HG03175 (cell line): Measurements from ENCODE around the gene SNAPC4.

Experiments
- ATAC-seq: cut with Tn5 transposase; IDR thresholded peaks from one replicate; pipeline ENCODE4 v1.9.1; 2021; ENCODE audit warnings: mild to moderate bottlenecking, moderate library complexity; ENCODE audit not compliant: unreplicated experiment

The SNAPC4 gene

DNA sequence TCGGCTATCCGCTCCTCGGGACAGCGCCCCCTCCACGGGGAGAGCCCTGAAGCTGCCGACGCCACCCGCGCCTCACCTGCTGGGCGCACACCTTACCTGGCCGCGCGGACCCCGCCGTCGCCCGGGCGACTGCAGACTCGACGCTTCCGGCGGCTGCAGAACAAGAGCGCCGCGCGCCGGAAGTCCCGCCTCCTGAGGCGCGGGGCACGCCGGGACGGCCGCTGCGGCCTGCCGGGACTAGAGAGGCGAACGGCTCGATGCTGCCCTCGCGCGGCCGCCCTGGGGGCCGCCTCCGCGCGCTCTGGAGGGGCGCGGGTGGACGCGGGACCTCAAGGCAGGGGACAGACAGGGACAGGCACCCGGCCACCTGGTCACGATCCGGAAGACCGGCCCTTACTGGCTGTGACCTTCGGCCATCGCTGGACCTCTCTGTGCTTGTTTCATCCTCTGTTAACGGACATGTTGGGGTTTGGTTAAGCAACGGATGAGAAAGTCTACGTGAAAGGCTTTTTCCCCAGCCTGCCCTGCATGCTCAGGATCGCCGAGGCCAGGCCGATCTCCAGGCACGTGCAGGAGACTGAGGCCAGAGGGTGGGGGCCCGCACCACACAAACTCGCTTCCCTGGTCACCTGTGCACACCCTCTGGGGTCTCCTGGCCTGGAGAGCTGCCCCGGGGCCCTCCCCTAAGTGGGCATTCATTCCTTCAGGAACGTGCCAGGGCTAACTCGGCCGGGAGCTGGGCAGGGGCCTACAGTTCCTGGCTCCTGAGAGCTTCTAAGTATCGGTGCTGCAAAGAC, at the start of gene SNAPC4:
Gene SNAPC4, minus strand, starts transcription at position 133 of the 797 bp plus-strand sequence. CDS start 1,742 bp downstream, outside the sequence.
- peak; percentile 79 for ATAC-seq

GRCh38 chr9:136448655-136449054, 48.7 kb upstream of the SNAPC4 start:
- ATAC-seq, result no peak

GRCh38 chr9:136447173-136447778, 47.3 kb upstream of the SNAPC4 start:
- no peak for ATAC-seq

GRCh38 chr9:136445799-136446198, 45.8 kb upstream of the SNAPC4 start:
- ATAC-seq, result no peak

DNA sequence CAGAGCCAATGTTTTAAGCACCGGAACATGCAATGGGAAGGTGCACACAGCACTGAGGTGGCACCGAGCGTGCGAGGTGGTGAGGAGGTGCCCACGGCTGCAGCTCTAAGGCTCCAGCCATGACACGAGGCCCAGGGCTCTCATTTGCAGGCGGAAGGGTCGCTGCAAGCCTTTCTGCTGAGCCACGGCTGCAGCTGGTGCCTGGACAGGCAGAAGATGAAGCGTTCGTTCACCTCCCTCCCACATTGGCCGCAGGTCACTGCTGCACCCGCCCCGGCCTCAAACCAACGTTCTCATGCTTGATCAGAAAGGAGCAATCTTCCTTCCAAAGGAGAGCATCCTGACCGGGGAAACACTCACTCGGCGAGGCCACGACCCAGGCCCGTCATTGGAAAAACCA, 44.1 kb upstream of the SNAPC4 start:
- no peak for ATAC-seq

- ATAC-seq, result no peak
Observed at GRCh38 chr9:136443687-136444086, 43.7 kb upstream of the SNAPC4 start.

DNA sequence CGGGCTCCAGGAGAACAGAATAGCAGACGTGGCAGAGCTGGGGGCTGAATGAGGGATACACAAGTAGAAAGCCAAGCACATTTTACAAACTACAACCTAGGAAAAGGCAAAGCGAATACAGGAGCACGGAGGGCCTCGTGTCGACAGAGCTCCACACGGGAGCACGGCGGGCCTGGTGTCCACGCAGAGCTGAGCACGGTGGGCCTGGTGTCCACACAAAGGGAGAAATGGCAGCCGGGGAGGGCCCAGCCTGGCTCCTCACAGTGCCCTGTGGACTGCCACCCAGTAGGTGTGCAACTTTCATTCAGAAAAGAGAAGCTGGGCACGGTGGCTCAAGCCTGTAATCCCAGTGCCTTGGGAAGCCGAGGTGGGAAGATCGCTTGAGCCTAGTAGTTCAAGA, 43.1 kb upstream of the SNAPC4 start:
- ATAC-seq, result no peak

- no peak for ATAC-seq
Observed at GRCh38 chr9:136442265-136442664, 42.3 kb upstream of the SNAPC4 start.

DNA sequence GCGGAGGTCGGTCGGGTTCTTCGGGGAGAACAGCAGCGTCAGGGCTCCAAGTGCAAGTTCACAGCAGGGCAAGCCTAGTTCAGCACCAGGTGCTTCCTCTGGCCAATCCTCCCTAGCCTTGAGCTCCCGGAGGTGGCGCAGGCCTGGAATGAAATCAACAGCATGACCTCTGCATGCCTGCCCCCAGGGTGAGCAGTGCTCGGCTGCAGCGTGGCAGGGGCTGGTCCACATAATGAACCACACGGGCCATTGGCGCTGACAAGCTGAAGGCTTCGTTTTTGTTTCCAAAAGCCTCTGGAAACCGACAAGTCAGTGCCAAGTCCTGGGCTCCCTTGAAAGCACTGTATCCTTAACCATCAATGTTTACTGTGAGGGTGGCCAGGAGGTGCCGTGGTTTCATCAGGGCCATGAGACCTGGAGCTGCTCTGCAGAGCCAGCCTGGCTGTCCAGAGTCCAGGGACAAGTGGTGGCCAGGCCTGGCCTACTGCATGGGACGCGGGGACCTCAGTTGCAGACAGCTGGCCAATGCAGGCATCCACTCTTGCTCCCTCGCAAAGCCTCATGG, 41.8 kb upstream of the SNAPC4 start:
- no peak for ATAC-seq

DNA sequence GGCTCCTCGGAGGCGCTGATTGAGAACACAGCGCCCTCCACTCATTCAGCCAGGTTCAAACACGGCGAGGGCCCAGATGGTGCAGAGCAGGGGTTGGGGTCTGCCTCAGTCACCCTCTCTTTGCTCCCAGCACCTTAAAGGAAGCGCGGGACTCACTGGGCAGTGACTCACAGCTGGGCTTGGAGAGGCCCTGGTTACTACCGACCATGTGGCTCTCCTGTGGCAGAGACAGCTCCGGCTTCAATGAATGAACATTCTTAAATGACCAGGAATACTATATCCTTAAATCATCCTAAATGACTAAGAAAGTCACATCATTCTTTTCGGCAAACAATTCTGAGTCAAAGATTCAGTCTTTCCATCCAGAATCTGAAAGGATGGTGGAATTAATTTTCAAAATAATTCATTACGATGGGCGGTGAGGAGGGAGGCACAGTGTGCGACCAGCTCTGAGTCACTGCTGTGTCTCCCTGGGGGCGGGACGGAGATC, 41.3 kb upstream of the SNAPC4 start:
- ATAC-seq, result no peak

GRCh38 chr9:136439481-136440408, 39.8 kb upstream of the SNAPC4 start, which contains the start of gene INPP5E:
Gene INPP5E, minus strand, starts transcription at chr9:136439845. Its CDS starts 426 bp downstream, at chr9:136439419.
- ATAC-seq, result peak; percentile 69

DNA sequence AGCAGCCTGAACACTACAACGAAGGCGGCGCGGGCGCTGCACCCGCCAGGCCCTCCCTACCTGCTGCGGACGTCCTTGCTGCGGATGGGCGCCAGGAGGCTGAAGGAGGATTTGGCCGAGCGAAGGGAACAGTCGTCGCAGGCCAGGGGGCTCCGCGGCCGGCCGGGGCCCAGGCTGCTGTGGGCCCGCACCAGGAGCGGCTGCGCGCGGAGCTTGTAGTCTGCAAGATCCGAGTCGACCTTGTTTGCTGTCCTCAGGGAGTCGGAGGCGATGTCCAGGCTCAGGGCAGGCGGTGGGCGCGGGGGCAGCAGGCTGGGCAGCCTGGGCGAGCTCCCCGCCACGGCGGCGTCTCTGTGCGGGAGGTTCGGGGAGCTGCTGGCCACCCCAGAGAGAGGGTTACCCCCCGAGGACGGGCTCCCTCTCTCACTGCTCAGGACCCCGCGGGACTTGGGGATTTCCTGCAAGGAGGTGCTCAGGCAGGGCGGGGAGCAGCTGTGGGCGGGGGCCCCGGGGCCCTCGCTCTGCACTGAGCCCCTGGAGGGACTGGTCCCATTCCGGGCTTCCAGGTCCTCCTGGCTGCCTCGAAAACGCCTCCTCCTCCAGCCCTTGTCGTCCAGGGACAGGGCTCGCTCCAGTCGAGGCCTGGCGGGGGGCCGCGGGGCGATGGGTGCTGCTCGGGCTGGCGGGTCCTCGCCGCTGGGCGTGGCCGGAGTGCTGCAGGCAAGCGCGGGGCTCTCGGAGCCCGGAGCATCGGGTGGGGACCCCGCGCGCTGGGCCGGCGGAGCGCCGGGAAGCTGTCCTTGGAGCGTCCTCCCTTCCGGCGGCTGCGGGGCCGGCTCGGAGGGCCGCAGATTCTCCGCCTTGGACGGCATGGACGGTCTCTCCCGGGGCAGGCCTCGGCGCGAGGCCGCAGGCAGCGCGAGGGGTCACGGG, 38.8 kb upstream of the SNAPC4 start:
- ATAC-seq, result peak; percentile 39

DNA sequence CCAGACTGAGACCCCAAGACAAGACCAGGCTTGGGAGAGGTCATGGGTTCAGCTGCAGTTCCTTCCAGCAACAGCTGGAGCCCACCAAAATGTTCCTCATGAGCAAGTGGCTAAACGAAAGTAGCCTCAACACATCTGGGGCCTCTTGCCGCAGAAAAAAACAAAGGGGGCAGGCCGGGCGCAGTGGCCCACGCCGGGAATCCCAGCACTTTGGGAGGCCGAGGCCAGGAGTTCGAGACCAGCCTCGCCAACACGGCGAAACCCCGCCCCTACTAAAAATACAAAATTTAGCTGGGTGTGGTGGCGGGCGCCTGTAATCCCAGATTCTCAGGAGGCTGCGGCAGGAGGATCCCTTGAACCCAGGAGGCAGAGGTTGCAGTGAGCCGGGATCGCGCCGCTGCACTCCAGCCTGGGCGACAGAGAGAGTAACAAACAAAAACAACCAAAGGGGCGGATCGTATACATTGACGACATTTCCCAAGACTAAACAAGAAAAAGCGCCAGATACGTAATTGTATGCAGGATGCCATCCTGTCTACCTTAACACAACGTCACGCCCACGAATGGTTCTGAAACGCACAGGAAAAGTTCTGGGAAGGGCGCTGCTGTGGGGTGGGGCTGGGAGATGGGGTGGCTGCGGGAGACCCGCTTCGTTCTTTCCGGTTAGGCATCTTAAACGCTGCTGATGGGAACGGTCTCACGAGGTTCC, 38.0 kb upstream of the SNAPC4 start:
- no peak for ATAC-seq

GRCh38 chr9:136437430-136437829, 37.5 kb upstream of the SNAPC4 start:
- no peak for ATAC-seq

DNA sequence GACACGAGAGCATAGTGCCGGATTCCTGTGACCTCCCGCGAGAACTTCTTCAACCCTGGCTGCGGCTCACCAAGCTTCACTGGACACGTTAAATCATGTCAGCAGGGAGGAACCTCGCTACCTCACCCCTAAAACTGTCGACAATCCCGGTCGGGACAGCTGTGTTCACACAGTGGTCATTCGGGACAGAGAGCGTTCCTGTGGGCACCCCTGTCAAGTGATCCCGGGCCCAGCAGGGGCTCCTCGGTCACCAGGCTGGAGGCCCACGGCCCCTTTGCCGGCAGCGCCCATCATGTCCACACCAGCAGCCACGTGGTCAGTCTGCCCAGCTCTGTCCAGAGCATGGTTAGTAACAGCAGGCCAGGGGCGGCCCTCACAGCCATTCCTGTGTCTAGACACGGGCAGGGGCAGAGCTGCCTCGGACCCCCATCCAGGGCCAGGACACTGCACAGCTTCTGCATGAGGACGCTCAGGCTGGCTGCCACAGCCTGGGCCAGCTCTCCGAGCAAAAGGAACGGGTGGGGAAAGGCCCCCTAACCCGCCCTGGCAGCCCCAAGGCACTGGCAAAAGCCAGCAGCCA, 36.2 kb upstream of the SNAPC4 start:
- ATAC-seq, result no peak

- ATAC-seq, result no peak
Observed at GRCh38 chr9:136434580-136435169, 34.7 kb upstream of the SNAPC4 start.

DNA sequence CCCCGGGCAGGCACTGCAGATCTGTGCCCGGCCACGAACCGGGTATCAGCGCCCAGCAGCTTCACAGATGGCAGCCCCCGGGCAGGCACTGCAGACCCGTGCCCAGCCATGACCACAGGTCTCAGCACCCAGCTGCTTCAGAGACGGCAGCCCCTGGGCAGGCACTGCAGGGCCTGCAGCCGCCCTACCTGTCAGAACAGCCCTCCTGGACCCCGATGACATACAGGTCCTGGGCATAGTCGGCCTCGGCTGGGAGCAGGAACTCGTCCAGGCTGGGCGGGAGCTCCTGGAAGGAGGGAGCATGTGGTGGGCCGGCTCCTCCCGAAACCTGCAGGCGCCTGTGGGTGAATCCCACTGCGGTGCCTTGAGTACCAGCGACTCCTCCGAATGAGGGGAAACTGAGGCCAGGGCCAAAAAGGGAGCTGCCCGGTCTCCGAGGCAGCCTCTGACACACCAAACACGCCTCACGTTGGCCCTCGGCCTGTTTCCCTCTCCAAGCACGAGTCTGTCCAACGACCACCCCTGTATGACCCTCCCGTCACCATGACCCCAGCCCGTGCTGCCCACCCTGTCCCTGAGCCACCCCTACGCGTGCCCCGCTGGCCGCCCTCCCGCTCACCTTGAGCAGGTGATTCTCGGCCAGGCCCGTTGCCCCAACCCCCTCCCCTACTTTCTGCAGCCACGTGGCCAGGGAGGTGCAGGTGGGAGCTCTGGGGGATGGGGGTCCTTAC, 34.0 kb upstream of the SNAPC4 start:
- no peak for ATAC-seq
